NCI-H446 treated with DMSO at 0.1 percent for 48 hours (cell line): ENCODE measurements around the gene ATE1.
"Not testable (repeated sequence)": the region's sequence is repeated elsewhere in the genome, so short reads cannot be mapped to it uniquely, and the experiment has no call there.

Source experiments
- DNase-seq: peaks from one replicate; lab custom pipeline; 2025; lab: John Stamatoyannopoulos, UW

The ATE1 gene

DNA sequence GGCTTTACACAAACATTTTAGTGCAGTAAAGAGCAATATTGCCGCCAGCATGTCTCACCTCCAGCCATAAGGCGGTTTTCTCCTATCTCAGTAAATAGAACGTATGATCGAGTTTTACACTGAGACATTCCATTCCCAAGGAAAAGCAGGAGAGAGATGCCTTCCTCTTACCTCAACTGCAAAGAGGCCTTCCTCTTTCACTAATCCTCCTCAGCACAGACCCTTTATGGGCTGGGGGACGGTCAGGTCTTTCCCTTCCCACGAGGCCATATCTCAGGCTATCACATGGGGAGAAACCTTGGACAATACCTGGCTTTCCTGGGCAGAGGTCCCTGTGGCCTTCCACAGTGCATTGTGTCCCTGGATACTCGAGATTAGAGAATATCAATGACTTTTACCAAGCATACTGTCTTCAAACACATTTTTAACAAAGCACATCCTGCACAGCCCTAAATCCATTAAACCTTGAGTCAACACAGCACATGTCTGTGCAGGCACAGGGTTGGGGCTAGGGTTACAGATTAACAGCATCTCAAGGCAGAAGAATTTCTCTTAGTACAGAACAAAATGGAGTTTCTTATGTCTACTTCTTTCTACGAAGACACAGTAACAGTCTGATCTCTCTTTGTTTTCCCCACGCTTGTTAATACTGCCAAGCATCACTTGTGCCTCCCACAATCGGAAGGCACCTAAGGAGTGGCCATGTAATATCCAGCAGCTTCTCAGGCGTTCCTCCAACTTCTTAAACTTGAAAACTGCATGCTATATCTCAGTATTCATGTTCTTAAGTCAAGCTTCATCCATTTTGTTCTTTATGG, 2.6 kb upstream of the ATE1 start:
- DNase-seq: not testable (repeated sequence)

DNA sequence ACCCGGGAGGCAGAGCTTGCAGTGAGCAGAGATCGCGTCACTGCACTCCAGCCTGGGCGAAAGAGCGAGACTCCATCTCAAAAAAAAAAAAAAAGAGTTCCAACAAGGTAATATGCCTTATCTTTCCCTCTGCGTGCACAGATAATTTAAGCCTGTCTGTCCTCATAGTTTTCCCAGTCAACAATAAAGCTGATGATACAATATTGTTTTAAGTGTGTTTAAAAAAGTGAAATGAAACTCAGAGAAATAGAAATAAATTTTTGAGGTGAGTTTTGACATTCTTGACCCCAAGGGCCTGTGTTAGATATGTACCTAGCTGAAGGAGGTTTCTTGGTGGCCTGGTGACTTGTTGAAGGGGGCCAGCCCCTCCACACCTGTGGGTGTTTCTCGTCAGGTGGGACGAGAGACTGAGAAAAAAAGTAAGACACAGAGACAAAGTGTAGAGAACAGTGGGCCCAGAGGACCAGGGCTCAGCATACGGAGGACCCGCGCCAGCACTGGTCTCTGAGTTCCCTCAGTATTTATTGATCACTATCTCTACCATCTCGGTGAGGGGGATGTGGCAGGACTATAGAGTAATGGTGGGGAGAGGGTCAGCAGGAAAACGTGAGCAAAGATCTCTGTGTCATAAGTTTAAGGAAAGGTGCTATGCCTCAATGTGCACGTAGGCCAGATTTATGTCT, 1.9 kb upstream of the ATE1 start:
- not testable (repeated sequence) for DNase-seq

- DNase-seq: no peak
Observed at GRCh38 chr10:121928528-121928884, 675 bp upstream of the ATE1 start.

- no peak for DNase-seq
Observed at GRCh38 chr10:121927318-121927840, 452 bp downstream of the ATE1 start.

DNA sequence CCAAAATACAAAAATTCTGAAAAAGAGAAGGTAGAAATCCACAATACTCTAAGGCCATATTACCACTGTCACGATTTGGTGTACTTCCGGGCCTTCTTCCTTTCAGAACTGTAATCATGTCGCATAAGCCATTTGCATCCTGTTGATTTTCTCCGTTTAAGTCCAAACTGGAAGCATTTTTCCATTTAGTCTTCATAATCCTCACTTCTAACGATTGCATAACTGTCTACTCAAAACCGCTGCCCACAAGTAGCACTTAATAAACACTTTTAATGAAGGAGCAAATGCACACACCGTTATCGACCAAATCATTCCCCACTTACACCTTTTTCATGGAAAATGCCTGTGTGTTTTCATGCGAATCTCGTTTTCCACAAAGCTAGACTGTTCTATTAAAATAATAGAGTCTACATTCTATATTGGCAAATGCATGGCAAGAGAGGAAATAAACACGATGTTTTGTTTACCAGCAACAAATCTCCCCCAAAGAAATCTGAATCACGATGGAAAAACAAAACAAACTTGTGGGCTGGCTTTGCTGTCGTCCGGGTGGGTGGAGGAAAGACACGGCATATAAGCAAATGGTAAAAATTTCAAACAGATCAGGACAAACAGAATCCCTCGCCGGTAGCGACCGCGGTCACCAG, 1.0 kb downstream of the ATE1 start:
- peak; percentile 10 for DNase-seq

- DNase-seq: no peak
Observed at GRCh38 chr10:121926157-121926556, 1.7 kb downstream of the ATE1 start.

- DNase-seq: no peak
Observed at GRCh38 chr10:121921238-121921931, 6.4 kb downstream of the ATE1 start.

GRCh38 chr10:121919666-121920065, 8.2 kb downstream of the ATE1 start:
- DNase-seq: no peak

GRCh38 chr10:121918800-121919199, 9.0 kb downstream of the ATE1 start:
- not testable (repeated sequence) for DNase-seq

DNA sequence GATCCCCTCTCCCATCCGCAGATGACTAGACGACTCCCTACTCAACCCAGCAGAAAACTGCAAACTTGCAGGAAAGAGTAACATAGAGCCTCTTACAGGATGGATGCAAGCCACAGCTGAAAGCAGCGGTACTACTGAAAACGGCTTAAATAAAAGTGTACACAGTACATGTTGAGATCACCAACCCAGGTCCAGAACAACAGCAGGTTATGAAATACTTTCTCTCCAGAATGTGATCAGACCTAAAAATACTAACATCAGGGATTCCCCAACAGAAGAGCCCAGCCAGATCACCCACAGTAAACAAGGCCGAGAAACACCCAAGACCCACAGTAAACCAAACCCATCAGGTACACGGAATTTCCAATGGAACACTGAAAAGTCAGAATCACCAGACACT, 13.2 kb downstream of the ATE1 start:
- DNase-seq: no peak

DNA sequence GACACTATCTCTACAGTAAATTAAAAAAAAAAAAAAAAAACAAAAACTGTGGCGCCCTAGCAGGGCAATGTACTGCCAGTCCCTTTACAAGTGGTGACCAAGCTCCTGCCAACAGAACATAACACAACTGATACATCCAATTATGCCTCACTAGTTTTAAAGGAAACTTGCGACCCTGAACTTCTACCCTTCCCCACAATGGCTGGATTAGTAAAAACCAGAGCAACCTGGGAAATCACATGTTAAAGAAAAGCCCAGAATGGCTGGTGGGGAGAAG, 16.5 kb downstream of the ATE1 start:
- no peak for DNase-seq

DNA sequence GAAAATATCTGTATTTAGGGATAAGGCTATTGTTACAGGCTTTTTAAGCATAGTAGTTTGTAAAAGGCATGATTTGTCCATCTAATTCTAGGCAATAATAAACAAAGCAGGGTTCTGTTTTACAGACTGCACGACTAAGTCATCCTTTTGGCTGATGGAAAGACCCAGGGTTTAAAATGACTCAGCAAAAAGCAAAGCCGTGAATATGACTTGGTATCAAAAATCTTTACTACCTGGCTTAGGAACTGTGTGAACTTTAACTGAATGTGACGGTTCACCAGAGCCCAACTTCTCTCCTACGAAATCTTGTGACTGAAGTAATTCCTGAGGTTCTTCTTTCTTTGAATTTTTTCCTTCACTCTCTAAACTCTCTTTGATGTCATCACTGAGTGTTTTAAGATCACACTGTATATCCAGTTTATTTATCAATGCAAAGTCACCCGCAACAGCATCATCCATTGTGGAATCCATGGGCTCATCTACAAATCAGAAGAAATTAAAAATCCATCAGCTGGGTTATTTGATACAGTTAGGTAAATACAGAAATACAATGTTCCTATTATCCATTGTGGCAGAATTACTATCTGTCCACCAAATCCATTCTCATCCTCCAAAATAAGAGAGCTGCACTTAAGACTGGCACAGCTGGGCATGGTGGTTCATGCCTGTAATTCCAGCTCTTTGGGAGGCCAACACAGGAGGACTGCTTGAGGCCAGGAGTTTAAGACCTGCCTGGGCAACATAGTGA, 17.0 kb downstream of the ATE1 start:
- no peak for DNase-seq

DNA sequence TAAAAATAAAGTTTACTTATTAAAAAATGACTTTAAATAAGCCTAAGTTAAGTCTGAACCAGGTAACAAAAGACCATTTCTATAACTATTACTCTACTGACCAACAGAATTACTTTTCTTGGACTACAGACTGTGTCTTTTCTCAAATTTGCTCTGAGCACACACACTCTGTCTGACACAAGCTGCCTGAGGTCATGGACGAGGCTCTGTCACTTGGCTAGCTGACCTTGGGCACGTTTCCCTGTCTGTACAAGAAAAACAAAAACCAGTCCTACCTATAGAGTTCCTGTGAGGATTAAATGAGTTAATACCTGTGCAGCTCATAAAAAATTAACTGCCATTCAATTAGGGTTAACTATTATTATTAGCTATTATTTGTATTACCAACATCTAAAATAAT, 22.9 kb downstream of the ATE1 start:
- no peak for DNase-seq

DNA sequence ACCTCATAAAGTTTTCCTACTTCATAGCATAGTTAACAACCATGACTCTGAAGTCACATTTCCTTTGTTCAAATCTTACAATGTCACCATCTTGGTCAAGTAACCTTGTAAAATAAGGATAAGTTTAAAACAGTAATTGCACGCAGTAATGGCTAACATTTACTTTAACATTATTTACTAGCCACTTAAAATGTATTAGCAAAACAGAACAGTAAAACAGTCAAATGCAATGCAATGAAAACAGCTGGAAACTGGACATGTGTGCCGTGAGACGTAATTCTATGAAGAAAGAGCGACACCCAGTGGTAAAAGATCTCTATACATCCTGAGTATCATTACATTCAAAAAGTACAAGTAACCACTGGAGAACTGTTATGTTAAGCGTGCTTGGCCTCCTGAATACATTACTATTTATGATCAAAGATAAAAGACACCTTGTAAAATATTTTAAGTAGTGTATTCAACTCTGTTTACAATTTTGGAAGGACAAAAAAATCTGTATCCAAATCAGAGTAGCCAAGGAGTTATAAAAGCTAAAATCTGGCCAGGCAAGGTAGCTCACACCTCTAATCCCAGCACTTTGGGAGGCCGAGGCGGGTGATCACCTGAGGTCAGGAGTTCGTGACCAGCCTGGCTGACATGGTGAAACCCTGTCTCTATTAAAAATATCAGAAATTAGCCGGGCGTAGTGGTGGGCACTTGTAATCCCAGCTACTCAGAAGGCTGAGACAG, 27.2 kb downstream of the ATE1 start:
- peak; percentile 9 for DNase-seq

DNA sequence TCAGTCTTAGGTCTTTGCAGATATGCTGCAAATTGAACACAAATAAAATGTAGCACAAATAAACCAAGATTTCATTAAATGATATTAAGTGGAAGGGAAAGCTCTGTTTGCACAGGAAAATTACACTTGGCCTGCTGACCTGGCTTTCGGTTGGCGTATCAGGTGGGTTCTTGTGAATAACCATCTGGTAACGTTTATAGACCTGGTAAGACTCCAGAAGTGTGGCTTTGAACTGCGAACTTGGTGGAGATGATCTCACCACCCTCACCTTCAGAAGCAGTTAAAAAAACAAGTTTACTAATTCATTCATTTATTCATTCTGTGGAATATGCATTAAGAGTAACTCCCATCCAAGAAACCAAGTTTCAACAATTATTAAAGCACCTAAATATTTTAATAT, 28.1 kb downstream of the ATE1 start:
- DNase-seq: no peak

DNA sequence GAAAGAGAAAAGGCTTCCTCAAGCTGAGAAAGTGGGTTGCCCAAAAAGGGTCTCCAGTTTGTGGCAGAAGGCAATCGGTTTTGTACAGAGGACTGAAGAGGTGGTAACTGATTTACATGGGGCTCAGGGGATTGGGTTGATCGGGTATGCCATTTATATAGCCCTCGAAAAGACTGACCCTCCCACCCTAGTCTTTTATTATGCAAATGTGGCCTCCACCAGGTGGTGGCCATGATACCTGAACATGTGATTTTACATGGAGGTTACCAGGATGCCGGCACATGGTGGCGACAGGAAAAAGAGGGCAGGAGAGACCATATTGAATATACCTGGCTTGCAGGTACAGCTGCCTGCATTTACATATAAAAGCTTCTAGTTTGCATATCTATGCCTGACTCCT, 36.7 kb downstream of the ATE1 start:
- DNase-seq: no peak

- DNase-seq: no peak
Observed at GRCh38 chr10:121889212-121889611, 38.6 kb downstream of the ATE1 start.

- DNase-seq: peak; percentile 35
Observed at GRCh38 chr10:121886997-121887622, 40.7 kb downstream of the ATE1 start.

DNA sequence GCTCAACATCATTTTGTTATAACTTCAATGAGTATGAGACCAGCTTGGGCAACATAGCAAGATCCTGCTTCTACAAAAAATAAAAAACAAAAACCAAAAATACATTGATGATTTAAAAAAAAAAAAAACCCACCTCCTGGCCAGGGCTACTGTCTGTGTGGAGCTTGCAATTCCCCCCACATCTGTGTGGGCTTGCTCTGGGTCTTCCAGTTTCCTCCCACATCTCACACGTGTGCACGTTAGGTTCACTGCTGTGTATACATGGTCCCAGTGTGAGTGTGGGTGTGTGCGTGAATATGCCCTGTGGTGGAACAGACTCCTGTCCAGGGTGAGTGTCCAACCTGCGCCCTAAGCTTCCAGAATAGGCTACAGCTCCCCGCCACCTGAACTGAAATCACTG, 41.6 kb downstream of the ATE1 start:
- no peak for DNase-seq

GRCh38 chr10:121880895-121881294, 46.9 kb downstream of the ATE1 start:
- no peak for DNase-seq

GRCh38 chr10:121879476-121879875, 48.4 kb downstream of the ATE1 start:
- no peak for DNase-seq
